GM21367 (cell line): Measurements from ENCODE around the gene TMEM131.
A peak's percentile ranks its signal among the peaks of the same experiment; 100 is the strongest.
"Not testable (repeated sequence)": the region's sequence is repeated elsewhere in the genome, so short reads cannot be mapped to it uniquely, and the experiment has no call there.

ENCODE experiments used
- ATAC-seq: cut with Tn5 transposase; IDR thresholded peaks from one replicate; pipeline ENCODE4 v1.9.1; 2021; ENCODE audit not compliant: unreplicated experiment

The TMEM131 gene

GRCh38 chr2:97918818-97919217, 76.9 kb downstream of the TMEM131 start:
- ATAC-seq: no peak

GRCh38 chr2:97917668-97918067, 78.1 kb downstream of the TMEM131 start:
- not testable (repeated sequence) for ATAC-seq

GRCh38 chr2:97914691-97915213, 81.0 kb downstream of the TMEM131 start:
- no peak for ATAC-seq

- no peak for ATAC-seq
Observed at GRCh38 chr2:97913846-97914245, 81.9 kb downstream of the TMEM131 start.

GRCh38 chr2:97911922-97912575, 83.7 kb downstream of the TMEM131 start:
- no peak for ATAC-seq

GRCh38 chr2:97911206-97911921, 84.4 kb downstream of the TMEM131 start:
- peak; percentile 64 for ATAC-seq

GRCh38 chr2:97910403-97911205, 85.1 kb downstream of the TMEM131 start:
- no peak for ATAC-seq

GRCh38 chr2:97908208-97908676, 87.5 kb downstream of the TMEM131 start:
- ATAC-seq: no peak

GRCh38 chr2:97907369-97908100, 88.2 kb downstream of the TMEM131 start:
- no peak for ATAC-seq

- no peak for ATAC-seq
Observed at GRCh38 chr2:97906307-97906706, 89.4 kb downstream of the TMEM131 start.

GRCh38 chr2:97905294-97905693, 90.5 kb downstream of the TMEM131 start:
- ATAC-seq: no peak

GRCh38 chr2:97901862-97902261, 93.9 kb downstream of the TMEM131 start:
- no peak for ATAC-seq

- no peak for ATAC-seq
Observed at GRCh38 chr2:97900806-97901205, 94.9 kb downstream of the TMEM131 start.

GRCh38 chr2:97893042-97893441, 102.7 kb downstream of the TMEM131 start:
- ATAC-seq: not testable (repeated sequence)

GRCh38 chr2:97891611-97892010, 104.1 kb downstream of the TMEM131 start:
- no peak for ATAC-seq

GRCh38 chr2:97889156-97889555, 106.6 kb downstream of the TMEM131 start:
- ATAC-seq: no peak

GRCh38 chr2:97885841-97886240, 109.9 kb downstream of the TMEM131 start:
- ATAC-seq: no peak

GRCh38 chr2:97880334-97880733, 115.4 kb downstream of the TMEM131 start:
- ATAC-seq: no peak

GRCh38 chr2:97878865-97879264, 116.9 kb downstream of the TMEM131 start:
- no peak for ATAC-seq

- ATAC-seq: not testable (repeated sequence)
Observed at GRCh38 chr2:97878317-97878716, 117.4 kb downstream of the TMEM131 start.
